Left kidney (tissue), 2 donors: ENCODE results near the gene HDAC9. TPM values are rescaled to one million over a fixed set of nuclear protein-coding genes. Genes with fewer than 3 reads are reported as not detected.
"Not testable (repeated sequence)": the region's sequence is repeated elsewhere in the genome, so short reads cannot be mapped to it uniquely, and the experiment has no call there.

ENCODE experiments used
- DNase-seq: peaks from one replicate; pipeline ENCODE4 v3.0.0-alpha.2; 2013
- polyA plus RNA-seq: library from polyadenylated mRNA; unstranded; fragments of 120-200 nt; gene quantifications from one replicate; pipeline ENCODE4 v1.2.1, GENCODE V29; 2013; ENCODE audit not compliant: insufficient read length

Gene HDAC9
- polyA plus RNA-seq, 1 donor, result 10.4 TPM

DNA sequence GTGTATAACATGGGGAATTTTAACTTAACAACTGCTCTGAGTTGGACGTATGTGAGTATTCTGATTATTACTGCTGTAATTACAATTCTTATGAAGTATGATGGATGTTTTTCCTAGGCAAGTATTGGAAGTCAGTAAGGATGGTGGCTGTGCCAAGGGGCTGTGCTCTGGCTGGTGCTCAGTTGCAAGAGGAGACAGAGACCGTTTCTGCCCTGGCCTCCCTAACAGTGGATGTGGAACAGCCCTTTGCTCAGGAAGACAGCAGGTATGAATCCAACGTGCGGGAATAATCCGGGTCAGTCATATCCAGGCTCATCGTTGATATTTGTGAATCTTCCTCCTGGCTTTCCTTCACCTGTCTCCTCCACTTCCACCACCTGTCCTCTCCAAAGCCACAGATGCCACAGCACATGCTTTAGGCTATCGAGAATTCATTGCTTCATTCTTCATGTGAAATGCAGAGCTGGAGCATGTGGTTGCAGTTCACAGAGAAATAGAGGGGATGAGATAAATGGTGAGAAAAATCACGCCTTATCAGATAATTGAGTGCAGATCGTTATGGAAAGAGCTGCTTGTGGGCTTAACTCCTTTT lies 480.2 kb downstream of the HDAC9 start:
- DNase-seq, result no peak

DNA sequence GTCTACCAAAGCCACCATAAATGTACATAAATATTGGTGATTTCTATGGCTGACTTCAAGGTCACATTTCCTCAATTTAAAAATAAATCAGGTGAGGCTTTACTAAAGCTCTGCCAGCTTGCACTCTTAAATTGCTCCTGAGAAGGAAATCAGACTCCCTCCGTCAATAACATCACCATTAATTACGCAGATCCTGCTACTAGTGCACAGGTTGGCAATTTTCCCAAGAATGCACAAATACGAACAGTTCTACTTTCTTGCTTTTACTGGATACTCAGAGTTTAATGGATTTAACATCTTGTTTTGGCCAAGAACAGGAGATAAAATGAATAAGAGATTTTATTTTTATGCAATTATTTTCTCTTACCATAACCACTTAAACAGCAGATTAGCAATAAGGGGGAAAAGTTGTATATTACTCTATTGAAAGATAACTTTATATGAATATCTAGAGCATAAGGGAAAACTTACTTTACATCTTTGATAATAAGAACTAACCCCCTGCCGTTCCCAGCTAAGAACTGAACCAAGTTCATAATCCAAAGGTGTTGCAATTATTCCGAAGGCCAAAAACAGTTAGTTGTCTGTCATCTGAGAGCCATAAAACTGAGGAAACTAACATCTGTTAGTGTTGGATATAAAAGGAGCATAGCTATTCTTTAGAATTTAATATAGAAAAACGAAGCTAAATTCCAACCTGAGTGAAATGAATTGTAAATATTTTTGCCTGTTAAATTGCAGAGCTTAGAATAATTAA lies 481.3 kb downstream of the HDAC9 start:
- DNase-seq, result no peak

DNA sequence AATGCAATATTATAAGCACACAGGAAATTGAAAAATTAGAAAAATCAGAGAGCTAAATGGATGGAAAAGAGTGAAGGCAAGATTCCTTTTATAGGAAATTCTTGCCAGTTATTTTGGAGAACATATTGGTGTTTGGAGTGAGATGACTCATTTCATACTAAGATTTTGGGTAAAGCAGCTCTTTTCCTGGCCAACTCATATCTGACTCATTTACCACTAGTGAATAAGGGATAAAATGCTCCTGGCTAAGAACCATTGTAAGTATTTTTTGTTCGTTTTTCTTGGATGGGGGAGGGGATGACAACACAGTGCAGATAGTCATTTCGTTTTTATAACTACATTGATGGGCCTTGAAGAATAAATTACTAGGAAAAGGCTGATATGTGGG lies 482.6 kb downstream of the HDAC9 start:
- DNase-seq, result no peak

DNA sequence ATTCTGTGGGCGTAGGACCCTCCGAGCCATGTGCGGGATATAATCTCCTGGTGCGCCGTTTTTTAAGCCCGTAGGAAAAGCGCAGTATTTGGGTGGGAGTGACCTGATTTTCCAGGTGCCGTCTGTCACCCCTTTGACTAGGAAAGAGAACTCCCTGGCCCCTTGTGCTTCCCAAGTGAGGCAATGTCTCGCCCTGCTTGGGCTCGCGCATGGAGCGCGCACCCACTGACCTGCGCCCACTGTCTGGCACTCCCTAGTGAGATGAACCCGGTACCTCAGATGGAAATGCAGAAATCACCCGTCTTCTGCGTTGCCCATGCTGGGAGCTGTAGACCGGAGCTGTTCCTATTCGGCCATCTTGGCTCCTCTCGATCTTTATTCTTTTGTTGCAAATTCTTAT lies 495.2 kb downstream of the HDAC9 start:
- DNase-seq, result not testable (repeated sequence)

DNA sequence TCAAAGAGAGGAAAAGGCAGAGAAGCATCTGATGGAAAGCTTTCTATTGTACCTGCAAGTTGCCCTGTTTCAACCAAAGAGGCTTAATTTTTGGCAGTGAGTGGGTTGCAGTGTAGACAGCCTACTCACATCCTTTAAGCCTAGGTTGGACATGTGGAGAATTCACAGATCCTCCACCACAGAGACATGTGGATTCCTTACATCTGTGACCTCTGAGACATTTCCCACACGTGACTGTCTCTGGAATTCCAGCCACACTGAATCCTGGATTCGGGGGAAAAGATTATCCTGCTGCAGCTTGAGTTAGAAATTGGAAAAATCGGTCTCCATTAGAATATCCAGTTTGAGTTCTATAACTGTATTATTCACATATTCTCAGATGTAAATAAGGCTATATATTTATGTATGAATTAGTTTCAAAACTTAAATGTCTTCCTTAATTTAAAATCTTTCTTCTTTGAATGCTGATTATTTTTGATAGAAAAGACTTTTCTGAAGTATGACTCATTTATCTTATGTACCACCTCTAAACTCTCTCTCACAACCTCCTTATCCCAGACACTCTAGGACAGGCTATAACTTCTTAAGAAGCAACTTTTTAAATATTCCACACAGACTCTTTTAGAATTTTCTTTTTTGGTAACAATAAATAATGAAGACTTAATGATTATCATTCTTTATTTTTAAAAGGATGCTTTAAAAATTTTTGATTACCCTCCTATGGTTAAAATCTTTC lies 498.6 kb downstream of the HDAC9 start:
- no peak for DNase-seq

DNA sequence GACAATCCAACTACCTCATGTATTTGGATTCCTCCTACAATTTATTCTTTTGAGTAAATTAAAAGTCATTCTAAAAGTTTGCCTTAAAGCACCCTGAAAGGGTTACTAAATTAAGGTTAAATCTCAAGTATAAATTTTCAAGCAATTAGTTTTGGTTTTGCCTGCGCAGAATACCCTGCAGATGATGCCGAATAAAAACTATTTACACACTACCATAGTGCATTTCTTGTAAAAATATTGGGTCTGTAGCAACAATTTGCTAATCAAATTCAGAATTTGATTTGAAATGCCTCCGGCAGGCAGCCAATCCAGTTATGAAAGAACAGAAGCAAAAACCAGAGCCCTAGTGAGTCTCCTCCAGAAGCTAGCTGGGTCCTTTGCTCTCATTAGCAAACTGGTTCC lies 499.7 kb downstream of the HDAC9 start:
- DNase-seq, result no peak

DNA sequence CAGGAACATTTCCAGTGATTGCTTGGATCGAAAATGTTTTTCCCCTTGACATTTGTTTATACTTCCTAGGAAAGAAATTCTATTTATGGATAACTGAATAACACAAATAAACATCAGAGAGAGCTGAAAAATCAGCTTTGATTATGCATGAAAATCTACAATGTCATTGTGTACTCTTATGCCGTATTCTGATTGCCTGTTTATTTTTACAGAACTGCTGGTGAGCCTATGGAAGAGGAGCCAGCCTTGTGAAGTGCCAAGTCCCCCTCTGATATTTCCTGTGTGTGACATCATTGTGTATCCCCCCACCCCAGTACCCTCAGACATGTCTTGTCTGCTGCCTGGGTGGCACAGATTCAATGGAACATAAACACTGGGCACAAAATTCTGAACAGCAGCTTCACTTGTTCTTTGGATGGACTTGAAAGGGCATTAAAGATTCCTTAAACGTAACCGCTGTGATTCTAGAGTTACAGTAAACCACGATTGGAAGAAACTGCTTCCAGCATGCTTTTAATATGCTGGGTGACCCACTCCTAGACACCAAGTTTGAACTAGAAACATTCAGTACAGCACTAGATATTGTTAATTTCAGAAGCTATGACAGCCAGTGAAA lies 500.4 kb downstream of the HDAC9 start:
- DNase-seq, result no peak

DNA sequence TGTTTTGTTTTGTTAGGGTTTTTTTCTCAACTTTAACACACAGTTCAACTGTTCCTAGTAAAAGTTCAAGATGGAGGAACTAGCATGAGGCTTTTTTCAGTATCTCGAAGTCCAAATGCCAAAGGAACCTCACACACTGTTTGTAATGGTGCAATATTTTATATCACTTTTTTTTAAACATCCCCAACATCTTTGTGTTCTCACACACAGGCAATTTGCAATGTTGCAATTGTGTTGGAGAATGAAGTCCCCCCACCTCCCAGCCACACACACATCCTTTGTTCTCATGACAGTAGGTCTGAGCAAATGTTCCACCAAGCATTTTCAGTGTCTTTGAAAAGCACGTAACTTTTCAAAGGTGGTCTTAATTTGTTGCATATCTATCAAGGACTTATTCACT lies 501.0 kb downstream of the HDAC9 start:
- no peak for DNase-seq

DNA sequence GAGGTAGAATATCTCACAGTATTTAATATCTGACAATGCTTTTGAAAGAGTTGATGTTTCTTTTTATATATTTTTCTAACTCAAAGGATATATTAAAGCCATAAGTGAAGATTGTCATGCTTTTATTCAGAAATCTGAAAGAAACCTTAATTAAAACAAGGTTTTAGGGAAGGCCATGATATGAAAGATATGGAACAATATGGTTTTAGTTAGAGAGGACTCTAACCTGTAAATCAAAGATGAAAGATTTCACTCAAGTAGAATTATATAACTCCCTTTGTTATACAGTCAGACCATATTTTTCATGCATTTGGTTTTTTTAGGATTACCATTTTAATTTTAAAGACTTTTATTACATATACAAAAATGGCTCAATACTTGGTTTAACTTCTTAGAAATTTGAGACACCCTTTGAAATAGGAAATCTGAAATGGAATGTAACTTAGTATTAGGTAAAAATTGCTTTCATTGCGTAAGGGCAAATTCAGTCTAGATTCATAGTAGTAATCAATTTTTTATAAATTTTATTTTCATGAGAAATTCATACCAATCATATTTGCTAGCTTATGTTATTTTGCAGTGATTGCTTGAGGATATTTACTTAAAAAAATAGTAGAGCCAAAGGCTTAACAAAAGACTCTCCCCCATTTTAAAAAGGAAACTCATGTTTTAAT lies 502.1 kb downstream of the HDAC9 start:
- DNase-seq, result no peak

DNA sequence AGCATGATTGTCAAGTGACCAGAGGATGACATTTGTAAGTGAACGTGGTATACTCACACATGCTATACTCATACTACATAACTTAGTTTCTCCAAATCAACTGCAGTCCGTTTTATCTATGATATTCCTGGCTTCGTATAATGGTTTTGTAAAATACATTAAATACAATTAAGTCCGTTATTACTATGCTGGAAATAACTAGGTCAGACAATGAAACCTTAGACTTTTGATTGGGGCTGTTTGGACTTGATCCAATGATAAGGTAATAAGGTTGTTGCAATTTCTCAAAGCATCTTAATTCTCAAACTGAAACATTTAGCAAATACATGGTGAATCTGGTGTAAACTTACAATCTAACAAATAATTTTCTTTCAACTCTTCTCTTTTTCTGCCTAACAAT lies 504.9 kb downstream of the HDAC9 start:
- DNase-seq, result no peak

DNA sequence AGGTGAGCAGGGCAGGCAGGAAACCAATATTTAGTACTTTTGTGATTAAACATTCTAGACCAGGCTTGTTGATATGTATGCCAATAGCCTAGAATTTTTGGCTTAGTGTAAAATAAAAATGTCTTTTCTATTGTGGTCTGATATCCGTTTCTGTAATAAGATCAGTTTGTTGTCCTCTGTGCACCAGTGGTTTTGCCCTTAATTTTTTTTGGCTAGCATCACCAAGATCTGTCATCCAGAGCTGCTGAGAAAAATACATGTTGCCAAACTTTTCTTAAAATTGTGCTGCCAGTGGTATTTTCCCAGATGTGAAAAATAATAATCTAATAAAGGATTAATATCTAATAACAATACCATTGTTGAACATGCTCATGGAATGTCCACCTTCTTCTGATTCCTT lies 506.3 kb downstream of the HDAC9 start:
- no peak for DNase-seq

DNA sequence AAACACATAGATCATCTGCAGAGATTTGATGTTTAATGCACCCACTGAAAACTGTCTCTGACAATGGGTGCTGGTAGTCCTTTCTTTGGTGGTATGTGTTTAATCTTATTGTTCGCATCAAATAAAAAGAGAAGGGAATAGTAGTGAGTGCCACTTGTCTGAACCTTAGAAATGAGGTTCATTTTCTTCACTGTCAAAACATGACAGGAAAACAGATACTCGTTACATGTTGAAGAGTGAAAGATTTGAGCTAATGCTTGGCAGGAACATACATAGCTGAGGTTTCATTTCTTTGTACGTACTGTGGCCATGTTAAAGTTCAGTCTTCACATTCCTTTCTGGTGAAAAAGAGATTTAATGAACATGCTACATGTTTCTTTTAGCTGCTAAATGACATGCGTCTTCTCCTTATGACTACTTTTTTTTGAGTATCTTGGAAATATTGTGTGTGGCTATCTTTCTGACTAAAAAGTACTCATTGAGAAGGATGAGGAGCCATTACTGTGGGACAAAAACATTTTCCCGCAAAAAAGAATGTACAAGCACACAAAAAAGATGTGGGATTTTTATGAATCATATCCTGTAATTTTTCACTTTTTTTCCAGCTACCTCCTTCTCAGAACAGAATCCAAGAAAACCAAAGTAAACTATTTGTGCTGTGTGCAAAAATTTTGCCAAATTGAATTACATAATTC lies 513.8 kb downstream of the HDAC9 start:
- no peak for DNase-seq

DNA sequence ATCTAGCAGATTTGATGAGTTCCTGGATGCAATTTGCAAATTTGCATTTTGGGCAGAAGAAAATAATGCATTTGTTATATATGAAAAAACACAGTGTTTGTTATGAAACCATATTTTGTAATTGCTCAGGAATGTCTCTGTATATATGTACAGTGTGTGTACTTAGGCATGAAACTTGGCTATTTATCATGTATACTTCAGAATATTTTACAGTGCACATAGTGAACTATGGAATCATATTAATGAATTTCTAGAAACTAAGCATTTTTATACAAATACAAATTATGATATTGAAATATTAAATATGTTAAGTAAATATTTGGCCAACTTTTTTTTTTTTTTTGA lies 514.4 kb downstream of the HDAC9 start:
- no peak for DNase-seq

DNA sequence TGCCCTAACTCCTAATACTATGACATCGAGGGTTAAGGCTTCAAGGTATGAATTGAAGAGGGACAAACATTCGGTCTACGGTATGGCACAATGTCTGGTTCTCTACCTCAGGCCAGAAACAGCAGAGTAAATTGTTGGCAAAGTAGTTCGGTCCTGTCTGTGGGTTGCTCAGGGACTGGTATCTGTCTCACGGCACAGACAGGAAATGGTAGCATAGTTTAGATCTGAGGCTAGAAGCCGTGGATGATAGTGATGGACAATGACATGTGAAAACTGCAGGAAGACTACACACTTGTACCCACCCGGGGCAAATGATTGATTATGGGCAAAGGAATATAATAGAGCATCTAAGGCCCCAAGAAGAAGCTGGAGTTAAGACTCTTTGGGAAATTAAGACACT lies 515.7 kb downstream of the HDAC9 start:
- no peak for DNase-seq

DNA sequence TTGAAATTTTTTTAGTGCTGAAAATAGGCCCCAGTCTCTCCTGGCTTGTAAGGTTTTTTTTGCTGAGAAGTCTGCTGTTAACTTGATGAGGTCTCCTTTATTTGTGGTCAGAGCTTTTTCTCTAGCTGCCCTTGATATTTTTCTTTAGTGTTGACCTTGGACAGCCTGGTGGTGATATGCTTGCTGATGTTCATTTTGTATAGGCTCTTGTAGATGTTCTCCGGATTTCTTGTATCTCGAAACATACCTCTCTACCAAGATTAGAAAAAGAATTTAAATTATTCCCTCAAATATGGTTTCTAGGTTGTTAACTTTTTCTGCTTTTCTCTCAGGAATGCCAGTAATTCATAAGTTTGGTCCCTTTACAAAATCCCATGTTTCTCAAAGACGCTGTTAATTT lies 519.5 kb downstream of the HDAC9 start:
- DNase-seq, result no peak

DNA sequence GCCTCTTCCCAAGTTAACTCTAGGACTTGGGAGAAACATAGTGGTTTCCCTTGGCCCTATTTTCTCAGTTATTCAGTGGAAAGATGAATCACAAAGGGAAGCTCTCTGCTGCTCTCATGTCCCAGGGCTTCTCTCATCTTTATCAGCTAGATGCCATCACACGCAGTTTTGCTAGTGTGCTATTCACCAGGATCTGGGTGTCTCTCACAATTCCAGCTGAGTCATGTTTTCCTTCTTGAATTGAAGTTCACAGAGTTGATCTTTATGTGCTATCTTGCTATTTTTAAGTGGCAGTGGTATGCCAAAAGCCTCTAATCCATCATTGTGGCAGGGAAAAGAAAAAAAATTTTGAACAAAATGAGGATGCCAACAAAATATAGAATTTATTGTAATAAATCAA lies 520.6 kb downstream of the HDAC9 start:
- no peak for DNase-seq

DNA sequence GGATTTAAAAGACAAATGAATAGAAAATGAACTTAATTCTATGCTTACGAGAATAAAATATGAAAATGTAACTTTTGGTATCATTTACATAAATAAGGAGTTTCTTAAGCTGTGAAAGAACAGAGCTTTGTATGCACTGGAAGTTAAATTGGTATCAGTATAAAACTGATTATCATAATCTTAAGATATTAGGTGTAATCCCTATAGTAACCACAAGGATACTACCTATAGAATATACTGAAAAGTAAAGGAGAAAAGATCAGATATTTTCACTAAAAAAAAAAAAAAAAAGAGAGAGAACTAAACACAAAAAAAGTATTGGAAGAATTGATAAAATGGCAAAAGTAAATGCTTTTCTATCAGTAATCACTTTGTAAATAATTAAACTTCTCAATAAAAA lies 521.8 kb downstream of the HDAC9 start:
- no peak for DNase-seq

DNA sequence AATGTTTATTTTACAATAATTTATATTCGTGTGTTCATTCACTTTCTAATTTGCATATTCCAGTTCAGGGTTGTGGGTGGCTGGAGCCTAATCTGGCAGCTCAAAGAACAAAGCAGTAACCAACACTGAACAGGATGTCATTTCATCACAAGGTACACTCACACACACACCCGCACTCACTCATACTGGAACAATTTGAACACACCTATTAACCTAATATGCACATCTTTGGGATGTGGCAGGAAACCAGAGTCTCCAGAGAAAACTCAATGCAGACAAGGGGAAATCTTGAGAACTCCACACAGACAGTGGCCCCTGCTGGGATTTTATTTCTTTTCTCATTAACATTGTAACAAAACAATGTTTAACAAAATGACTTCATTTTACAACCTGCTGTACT lies 524.5 kb downstream of the HDAC9 start:
- DNase-seq, result no peak

DNA sequence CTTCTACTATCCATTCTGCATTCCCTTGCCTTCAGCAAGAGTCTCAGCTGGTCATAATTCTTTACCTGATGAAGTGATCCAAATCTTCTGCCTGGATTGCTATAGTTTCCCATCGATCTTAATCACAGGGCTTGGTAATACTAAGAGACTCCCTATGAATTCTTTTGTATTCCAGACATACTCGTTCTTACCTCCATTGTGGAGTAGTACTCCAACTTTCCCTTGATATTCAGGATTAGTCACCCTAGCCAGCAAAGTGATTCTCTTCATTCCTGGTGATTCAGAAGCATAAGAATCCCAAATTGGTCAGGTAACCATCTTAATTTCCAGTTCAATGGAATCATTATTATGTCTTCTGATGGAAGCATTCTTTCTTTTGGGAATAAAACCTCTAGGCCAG lies 525.2 kb downstream of the HDAC9 start:
- DNase-seq, result no peak

DNA sequence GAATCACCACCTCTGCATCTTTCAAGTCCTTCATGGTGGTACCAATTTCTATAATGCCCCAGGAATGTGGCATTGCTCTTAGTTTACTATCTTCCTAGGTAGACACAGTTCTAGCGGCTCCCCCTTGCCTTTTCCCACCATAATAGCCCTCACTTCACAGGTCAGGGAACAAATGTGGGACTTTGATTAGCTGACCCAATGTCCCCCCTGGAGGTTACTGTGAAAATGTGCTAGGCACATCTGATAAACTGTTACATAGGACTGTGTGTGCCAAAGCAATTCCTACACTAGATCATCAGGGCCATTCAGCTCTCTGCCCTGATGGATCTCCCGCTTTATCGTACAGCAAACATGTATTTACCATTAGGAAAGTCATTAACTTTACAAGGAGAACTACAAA lies 527.9 kb downstream of the HDAC9 start:
- no peak for DNase-seq

DNA sequence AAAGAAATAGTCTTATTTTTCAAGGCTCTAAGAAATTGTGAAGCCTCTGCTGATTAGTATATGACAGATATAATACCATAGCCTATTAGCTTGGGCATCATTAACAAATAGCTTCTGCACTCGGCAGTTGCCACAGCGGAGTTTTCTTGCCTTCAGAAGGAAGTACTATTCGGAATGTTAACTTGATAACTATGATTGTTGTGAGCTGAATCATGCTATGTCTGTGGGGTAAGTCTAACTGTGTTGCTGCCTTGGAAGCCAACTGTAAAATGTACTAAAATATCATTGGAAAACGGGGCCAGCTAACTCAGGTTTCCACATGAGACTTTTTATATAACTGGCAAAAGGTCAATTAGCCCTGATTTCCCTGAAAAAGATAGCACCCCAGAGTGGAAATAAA lies 528.7 kb downstream of the HDAC9 start:
- no peak for DNase-seq

DNA sequence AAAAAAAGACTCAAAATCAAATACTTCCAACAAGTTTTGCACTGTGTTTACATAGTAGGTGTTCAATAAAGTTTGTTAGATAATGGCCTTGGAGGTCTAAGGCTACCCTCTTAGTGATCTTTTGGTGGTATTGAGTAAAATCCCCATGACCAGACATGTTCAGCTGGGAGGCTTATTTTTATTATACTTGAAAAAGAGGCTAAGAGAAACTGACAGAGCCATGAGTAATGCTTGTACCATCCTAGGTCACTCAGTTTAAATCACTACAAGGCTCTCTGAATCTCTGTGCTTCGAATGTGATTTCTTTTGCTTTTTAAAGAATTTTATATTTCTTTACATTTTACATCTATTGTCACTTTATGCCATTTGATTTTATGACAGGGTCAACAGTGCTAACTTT lies 531.3 kb downstream of the HDAC9 start:
- no peak for DNase-seq
